Uterus (tissue), 4 donors: ENCODE measurements around the gene CNDP2. TPM values are rescaled to one million over a fixed set of nuclear protein-coding genes. Genes with fewer than 3 reads are reported as not detected.

Source experiments
- DNase-seq, 2 donors: peaks; one replicate each; pipeline ENCODE4 v3.0.0-alpha.2; 2019 to 2020
- H3K27ac ChIP-seq, 2 donors: fragments of 200-600 bp; sonication (generic); 1 replicate in 1 of 2; 2 replicates in 1 of 2; pipeline ENCODE4 v1.5.1; 2016 to 2018
- H3K27me3 ChIP-seq, 2 donors: fragments of 200-600 bp; sonication (generic); one replicate each; pipeline ENCODE4 v1.5.1; 2018 to 2019; ENCODE audit warnings: control low read depth in 1 of 2
- H3K36me3 ChIP-seq, 2 donors: fragments of 200-600 bp; sonication (generic); one replicate each; pipeline ENCODE4 v1.5.1; 2019; ENCODE audit warnings: control low read depth in 1 of 2
- H3K4me1 ChIP-seq, 2 donors: fragments of 200-600 bp; sonication (generic); one replicate each; pipeline ENCODE4 v1.5.1; 2018 to 2019; ENCODE audit warnings: control low read depth in 1 of 2
- H3K4me3 ChIP-seq, 2 donors: fragments of 200-600 bp; sonication (generic); 1 replicate in 1 of 2; 2 replicates in 1 of 2; pipeline ENCODE4 v1.5.1; 2018 to 2019; ENCODE audit warnings: mild to moderate bottlenecking in 1 of 2
- H3K9me3 ChIP-seq, 2 donors: fragments of 200-600 bp; sonication (generic); one replicate each; pipeline ENCODE4 v1.5.1; 2019; ENCODE audit warnings: control low read depth in 1 of 2
- CTCF ChIP-seq, 4 experiments: fragments of 200-600 bp in 2 of 4; fragments of 450-650 bp in 2 of 4; sonication (generic) in 2 of 4; IDR thresholded peaks; one replicate each; pipeline ENCODE4 v1.5.1; 2016 to 2019; ENCODE audit warnings: antibody characterized with exemption in 4 of 4, mild to moderate bottlenecking in 2 of 4, moderate library complexity in 1 of 4
- POLR2A ChIP-seq, 2 donors: fragments of 450-650 bp; IDR thresholded peaks; one replicate each; pipeline ENCODE4 v1.6.1; 2016; ENCODE audit warnings: antibody characterized with exemption in 2 of 2, mild to moderate bottlenecking in 1 of 2, moderate library complexity in 1 of 2
- intact Hi-C: fragments of 100-400 bp; cut with DNase I; formaldehyde crosslinking; loops from one replicate; pipeline ENCODE4 v1.15.1; 2023; ENCODE audit warnings: low total_unique reads
- total RNA-seq, 4 donors: library from RNA; depleted of rRNA in 3 of 4; stranded (reverse); fragments of >200 nt in 3 of 4; gene quantifications; one replicate each; pipeline versions ENCODE4 v1.1.0 to v1.2.4, GENCODE V29; 2014 to 2023
- donor health status: DM: yes; HTN: yes; CAD: no.

CNDP2 gene
- total RNA-seq, 4 donors from 2014 or later, result 56.2 to 149 (median 110) TPM

GRCh38 chr18:74516271-74517235, 20.4 kb downstream of the CNDP2 start:
- intact Hi-C loops, result no loop called here
- H3K36me3 ChIP-seq, result no peaks in the 10 kb centered on the region
- no peaks in the 10 kb centered on the region for H3K27me3 ChIP-seq
- TF ChIP-seq POLR2A (IDR thresholded peaks at IDR 0.05), result no peak
- TF ChIP-seq CTCF (IDR thresholded peaks at IDR 0.05), result no peak
- H3K27ac ChIP-seq, result no peak overlapping the region
- H3K9me3 ChIP-seq, result no peaks in the 10 kb centered on the region
- no peak overlapping the region for H3K4me3 ChIP-seq
- H3K4me1 ChIP-seq, result no peaks in the 10 kb centered on the region
- no peak for DNase-seq

GRCh38 chr18:74517236-74517630, 21.1 kb downstream of the CNDP2 start:
- Histone ChIP-seq H3K9me3 (no peaks in the 10 kb centered on the region), H3K36me3 (no peaks in the 10 kb centered on the region), H3K4me1 (no peaks in the 10 kb centered on the region), H3K27me3 (no peaks in the 10 kb centered on the region), H3K27ac (no peak overlapping the region), H3K4me3 (no peak overlapping the region)
- no peak for DNase-seq
- intact Hi-C loops, result no loop called here
- no peak for TF ChIP-seq POLR2A (IDR thresholded peaks at IDR 0.05)
- no peak for TF ChIP-seq CTCF (IDR thresholded peaks at IDR 0.05)

- no peaks in the 10 kb centered on the region for H3K27me3 ChIP-seq
- H3K4me1 ChIP-seq, result no peaks in the 10 kb centered on the region
- H3K4me3 ChIP-seq, result no peak overlapping the region
- intact Hi-C loops, result no loop called here
- TF ChIP-seq POLR2A (IDR thresholded peaks at IDR 0.05) (no peak), CTCF (IDR thresholded peaks at IDR 0.05) (no peak)
- no peaks in the 10 kb centered on the region for H3K36me3 ChIP-seq
- no peaks in the 10 kb centered on the region for H3K9me3 ChIP-seq
- no peak for DNase-seq
- H3K27ac ChIP-seq, result no peak overlapping the region
Measured at GRCh38 chr18:74518456-74519295, 22.5 kb downstream of the CNDP2 start.

- no peaks in the 10 kb centered on the region for H3K4me1 ChIP-seq
- no peaks in the 10 kb centered on the region for H3K36me3 ChIP-seq
- H3K9me3 ChIP-seq, result no peaks in the 10 kb centered on the region
- no peak for DNase-seq
- H3K27ac ChIP-seq, result no peak overlapping the region
- H3K27me3 ChIP-seq, result no peaks in the 10 kb centered on the region
- no peak overlapping the region for H3K4me3 ChIP-seq
- TF ChIP-seq CTCF (IDR thresholded peaks at IDR 0.05), result no peak
- intact Hi-C loops, result no loop called here
Measured at GRCh38 chr18:74519320-74520095, 23.3 kb downstream of the CNDP2 start.
